Stimulated activated CD4-positive, alpha-beta T cell treated with anti-CD3 and anti-CD28 coated beads, Interleukin-12 subunit alpha, Interleukin-12 subunit beta, amount 100 ng/mL, for 48 hours (primary cell): ENCODE data around the gene KDM4C.

Source experiments
- DNase-seq, 3 donors: peaks; one replicate each; pipeline ENCODE4 v3.0.0-alpha.2; 2020; ENCODE audit warnings: low read depth in 2 of 3, low spot score in 1 of 3

Gene KDM4C

DNA sequence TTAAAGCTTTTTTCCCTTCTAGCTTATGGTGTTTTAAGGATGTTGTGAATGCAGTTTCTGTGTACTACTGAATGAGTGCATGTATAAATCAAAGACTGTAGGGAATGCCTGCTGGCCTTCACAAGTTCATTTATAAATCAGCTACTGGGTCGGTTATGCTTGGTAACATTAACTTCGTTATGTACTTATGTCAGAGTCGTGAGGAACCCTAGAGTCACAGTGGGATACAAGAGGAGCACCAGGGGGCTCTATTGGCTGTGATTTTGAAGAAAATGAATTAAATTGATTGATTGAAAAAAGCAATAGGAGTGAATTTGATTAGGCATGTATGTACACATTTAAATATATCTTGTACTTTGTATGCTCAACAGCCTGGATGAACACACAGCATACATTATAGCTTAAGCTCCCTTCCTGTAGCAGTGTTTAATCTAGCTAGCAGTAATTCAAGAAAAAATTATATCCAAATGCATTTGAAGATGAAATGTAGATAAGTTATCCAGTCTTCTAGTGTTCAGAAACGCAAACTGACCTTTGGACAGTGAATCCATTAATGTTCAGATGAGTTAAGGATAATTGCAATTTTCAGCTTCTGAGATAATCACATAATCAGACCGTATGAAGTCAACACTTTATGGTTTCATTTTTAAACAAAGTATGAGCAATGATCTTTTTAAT is 204.2 kb downstream of the KDM4C start:
- no peak for DNase-seq

DNA sequence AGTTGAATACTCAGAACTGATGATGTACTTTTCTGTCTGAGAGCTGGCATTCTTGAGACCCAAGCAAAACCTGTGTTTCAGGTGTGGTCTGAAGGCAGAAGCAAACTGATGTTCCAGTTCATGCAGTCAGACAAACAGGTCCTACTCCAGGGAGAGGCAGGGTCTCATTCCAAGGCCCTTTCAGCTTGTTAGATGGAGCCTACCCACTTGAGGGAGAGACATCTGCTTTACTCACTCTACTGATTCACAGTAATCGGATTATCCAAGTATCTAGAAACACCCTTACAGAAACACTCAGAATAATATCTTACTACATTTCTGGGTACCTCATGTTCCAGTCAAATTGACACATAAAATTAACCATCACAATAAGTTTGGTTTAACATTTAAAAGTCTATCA is 207.8 kb downstream of the KDM4C start:
- no peak for DNase-seq

DNA sequence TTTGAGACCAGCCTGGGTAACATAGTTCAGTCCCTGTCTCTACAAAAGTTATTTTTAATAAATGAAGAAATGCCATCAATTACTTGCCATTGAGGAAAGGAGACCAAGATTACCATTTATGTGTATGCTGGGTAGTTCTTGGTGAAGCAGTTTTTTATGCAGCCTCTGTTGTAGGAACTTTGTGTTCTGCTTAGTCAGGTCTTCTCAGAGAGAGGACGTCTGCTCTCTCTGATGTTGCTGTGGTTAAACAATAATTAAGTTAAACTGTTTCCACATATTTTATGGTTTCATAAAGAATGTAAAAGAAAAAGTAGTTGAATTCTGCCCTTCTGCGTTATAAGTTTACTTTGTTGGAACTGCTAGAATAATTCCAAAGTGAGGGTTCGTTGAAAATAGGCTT is 210.5 kb downstream of the KDM4C start:
- no peak for DNase-seq

DNA sequence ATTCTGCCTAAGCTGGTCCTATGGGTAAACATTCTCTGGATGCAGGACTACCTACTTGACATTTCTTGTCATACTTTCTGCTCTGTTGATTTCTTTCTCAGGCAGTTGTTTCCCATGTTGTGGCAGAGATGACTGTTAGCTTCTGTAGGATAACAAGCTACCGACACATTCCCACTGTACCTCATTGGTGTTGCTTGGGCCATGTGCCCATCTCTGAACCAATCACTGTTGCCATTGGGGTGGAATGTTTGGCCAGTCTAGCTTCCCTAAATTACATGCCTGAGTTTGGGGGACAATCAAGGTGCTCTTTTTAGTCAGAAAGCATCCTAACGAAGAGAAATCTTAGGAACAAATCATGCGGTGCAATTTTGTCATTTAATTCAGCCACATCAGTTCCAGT is 212.0 kb downstream of the KDM4C start:
- no peak for DNase-seq

DNA sequence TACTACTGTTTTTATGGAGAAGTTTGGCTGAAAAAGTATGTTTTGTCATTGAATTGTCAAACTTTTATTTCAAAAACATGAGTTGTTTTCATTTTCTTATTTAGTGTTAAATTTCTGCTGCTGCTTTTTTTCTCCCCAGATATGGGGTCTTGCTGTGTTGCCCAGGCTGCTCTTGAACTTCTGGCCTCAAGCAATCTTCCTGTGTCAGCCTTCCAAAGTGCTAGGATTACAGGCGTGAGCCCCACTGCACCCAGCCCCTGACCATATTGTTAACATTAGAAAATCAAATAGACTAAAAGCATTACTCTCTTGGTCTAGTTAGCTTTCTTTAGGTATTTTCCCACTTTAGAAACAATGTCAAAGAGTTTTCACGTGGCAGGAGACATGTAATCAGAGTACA is 215.3 kb downstream of the KDM4C start:
- no peak for DNase-seq

DNA sequence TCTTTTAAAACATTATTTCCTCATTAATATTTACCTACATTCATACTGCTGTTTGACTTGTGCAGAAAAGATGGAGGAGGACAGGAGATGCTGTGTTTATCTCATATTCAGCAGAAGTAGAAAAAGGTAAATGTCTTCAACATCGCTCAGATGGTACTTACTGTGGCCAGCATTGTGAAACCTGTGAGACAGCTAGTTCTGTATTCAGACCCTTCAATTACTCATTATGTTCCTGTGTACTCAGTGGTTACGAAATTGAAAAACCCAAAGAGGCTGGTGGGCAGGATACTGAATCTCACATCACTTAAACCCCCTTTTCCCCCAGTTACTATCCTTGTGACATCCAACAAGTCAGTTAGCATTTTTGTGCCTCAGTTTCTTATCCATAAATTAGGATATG is 216.0 kb downstream of the KDM4C start:
- no peak for DNase-seq

DNA sequence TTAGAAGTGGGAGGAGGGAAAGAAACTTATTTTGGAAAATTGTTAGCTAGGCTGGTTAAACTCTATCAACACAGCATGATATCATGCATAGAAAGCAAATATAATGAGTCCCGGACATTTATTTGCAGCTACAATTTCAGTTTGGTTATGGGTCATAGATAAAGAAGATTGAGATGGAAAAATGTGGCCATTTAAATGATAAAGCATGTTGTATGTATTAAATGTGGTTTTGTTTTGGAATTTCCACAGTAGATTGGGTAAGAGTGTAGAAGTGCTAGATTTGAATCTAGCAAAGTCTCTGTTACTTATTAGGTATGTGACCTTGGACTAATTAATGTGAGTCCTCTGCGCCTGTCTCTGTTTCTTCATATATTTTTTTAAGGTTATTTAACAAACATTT is 217.4 kb downstream of the KDM4C start:
- DNase-seq: no peak

DNA sequence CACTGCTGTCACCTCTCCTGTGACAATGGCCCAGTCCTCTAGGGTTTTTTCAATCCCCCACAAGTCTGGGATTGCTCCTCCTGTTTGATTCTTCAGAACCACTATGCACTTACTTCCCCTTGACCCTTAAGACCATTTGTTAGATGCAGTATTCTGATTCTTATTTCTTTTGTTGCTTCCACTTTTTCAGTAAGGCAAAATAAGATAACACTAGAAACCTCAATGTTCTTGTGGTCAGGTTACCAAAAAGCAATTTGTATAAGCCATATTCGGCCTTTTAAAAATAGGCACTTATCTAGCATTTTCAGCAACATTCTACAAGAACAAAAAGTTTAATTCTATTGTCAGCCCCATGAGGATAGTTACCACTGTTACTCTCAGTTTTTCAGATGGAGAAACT is 220.0 kb downstream of the KDM4C start:
- no peak for DNase-seq

DNA sequence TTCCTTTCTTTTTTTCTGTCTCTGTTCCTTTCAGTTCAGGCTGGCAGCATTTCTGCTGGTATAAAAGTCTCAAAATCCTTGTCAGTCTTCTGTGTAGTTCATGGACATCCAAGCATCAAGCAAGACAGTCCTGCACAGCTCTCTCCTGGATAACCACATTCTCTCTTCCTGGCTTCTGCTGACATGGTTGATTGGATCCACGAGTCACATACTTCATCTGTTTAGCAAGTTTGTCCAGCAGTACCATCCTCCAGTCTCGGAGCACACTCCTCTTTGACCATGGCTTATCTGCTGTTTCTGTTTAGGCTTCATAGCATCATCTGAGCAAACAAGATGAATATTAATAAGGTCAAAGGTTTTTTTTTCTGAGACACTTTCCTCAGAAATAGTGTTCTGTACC is 220.8 kb downstream of the KDM4C start:
- no peak for DNase-seq

DNA sequence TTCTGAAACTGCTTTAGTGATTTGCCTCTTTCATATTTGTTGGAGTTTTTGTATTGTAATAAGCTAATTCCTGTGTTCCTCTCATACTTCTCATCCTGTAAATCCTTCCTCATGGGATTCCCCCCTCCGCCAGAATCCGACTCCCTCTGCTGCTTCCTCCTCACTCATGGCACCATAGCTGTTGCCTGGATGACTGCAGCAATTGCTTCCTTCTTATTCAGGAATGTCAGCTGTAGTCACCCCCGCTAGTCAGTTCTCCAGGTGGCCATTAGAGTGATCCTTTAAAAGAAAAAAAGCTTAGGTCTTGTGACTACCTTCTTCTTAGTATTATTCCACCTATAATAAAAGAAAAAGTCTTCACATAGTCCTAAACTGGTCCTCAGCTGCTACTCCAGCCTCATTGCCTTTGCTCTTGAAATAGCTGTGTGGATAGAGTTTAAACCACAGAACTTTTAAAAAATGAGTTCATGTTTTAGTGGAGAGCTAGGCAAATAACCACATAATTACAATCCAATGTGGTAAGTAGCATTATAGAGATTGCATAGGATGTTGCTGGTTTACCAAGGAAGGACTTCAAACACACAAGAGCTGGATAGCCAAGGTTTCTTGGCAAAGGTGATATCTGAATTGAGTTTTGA is 227.3 kb downstream of the KDM4C start:
- DNase-seq: no peak

DNA sequence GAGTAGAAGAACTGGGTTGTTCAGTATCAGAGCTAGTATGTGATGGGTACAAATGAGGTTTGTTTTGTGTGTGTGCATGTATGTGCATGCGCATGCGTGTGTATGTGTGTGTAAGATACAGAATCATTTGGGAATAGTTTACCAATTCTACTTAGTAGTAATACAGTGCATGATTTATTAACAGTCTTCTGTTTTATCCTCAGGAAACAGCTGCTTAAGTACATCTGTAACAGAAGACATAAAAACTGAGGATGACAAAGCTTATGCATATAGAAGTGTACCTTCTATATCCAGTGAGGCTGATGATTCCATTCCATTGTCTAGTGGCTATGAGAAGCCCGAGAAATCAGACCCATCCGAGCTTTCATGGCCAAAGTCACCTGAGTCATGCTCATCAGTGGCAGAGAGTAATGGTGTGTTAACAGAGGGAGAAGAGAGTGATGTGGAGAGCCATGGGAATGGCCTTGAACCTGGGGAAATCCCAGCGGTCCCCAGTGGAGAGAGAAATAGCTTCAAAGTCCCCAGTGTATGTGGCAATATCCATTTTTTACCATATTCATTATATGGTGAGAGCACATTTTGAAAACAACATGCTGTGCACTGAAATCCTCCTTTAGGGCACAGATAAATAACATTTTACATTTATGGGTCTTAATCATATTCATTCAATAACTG is 228.5 kb downstream of the KDM4C start:
- no peak for DNase-seq

DNA sequence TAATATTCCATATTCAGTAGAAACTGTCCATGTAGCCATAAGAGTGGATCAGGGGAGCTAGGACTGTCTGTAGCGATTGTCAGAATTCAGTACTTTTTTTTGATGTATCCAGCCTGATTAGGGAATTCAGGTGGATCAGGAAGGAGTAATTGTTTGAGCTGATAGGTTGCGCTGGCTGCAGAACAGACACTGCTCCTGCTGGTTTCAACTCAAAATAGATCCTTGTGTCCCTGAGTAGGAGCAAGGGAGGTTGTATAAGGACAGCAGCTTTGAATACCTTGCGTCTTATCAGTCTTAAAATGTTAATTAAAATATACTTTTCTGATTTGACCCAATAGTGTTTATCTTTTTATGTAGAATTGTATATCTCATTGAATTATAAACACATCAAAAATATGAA is 229.6 kb downstream of the KDM4C start:
- DNase-seq: no peak

DNA sequence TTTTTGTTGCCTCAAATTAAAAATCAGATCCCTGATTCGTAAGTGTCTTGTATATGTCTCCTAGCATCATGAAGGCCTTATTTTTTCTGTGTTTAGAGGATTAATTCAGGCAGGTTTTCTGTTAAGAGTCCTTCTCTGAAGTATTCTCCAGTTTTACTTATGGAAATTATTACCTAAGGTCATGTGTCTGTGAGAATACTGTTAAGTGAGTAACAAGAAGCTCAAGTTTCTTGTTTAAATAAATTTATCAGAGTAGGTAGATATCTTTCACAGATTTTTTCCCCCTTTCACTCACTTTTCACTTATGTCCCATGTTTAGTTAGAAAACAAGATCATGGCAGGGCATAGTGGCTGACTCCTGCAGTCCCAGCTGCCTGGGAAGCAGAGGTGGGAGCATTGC is 233.6 kb downstream of the KDM4C start:
- DNase-seq: no peak

DNA sequence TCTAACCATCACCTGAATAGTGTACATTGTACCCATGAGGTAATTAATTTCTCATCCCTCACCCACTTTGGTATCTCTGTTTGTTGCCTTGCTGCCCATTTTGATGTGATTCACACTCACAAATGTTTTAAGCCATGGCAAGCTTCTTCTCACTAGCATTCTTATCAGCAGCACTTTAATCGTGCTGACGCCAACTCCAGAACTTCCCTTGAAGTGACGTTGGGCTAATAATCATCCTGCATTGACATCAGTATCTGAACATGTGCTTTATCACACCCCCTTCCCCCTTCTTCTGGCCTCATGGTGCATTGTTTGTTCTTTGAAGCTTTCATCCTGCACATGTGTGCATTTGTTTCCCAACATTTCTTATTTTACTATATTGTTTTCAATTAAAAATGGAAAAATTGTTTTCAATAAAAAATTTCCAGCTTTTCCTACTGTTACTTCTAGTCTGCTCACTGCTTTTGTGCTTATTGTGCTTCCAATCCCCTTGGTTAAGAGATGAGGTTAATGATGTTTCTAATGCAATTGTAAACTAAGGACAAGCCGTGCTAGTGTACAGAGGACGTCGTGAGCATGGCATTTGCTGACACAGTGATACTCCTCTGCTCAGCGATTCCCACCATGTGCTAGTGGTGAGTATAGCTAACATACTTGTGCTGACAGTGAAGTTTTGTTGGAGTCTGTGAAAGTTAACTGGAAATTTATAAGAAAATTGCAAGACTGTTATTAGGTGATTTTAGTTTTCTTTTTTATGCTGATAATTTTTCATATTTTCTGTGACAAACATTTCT is 238.5 kb downstream of the KDM4C start:
- DNase-seq: no peak

DNA sequence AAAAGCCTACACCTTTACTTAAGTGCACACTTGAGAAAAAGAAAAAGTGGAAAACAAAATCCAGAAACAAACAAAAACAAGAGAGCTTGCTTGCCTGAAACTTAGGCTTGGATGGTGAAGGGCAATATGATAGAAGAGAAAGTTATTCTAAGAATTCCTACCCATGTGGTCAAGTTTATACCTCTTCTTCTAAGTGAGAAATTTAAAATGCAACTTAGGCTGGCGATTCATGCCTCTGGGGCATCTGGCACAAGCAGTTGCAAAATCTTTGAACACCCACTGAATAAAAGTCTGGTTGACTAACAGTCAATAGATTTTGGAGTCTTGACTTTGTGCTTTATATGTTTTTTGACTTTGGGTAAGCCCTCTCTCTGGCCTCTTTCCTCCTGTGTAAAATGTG is 239.6 kb downstream of the KDM4C start:
- no peak for DNase-seq

DNA sequence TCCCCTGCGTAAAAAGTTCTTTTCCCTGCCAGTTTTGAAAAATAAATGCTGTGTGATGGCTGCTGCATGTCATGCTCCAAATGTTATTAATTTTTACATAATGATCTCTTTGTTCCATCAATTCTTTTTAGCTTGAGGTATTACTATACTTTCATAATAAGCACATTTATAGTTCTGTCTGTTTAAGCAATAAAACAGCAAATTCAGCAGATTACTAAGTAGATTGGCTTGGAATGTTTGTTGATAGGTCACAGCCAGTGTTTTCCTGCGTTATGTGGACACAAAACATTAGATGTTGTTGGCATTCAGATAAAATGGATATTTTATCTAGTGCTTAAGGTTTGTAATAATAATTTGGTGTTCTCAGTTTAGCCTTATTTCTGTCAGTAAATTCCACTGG is 242.0 kb downstream of the KDM4C start:
- no peak for DNase-seq

DNA sequence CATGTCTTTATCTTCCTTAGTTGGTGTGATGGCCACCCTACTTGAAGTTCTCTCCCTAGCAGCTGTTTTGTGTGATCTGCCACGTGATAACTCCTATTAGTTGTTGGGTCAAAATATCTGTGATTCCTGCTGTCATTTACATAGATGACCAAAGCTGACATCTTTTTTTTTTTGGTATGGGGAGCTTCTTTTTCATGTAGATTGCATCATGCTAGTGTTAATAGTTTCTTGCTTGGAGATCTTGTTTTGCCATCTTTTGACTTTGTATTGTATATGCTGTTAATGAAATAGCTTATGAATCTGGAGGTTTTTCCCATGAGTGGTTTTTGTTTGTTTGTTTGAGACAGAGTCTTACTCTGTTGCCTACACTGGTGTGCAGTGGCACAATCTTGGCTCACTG is 243.8 kb downstream of the KDM4C start:
- no peak for DNase-seq

DNA sequence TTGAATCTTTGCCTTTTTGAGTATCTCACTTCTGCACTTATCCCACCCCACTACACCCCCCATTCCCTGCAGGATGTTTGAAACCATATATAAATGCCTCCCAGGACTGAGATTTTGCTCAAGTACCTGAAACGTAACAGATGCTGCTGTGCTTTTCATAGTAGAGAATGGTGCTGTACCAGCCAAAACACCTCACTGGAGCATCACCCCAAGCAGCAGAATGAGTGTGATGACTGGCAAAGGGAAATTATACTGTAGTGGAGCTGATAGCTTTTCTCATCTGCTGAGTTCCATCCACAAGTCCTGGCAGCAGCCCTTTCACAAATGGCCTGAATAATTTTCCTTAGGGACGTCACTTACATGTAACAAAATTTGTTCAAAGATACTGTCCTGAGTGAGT is 246.1 kb downstream of the KDM4C start:
- DNase-seq: no peak

DNA sequence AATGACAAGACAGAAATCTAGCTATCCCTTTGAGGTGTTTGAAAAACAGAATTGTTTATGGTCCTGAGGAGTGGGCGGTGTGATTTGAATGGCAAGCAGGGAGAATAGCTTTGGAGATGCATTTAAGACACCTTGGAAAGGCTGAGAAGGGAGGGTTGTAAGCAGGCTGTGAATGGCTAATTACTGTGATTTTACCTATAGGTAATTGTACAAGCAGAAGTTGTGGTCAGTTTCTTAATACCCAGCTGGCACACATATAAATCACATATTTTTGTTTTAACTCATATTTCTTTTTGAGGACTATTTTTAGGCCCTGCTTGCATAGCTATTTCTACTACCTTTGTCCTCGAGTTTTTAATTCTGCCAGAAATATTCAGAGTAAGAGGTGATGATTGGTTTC is 248.6 kb downstream of the KDM4C start:
- DNase-seq: no peak

DNA sequence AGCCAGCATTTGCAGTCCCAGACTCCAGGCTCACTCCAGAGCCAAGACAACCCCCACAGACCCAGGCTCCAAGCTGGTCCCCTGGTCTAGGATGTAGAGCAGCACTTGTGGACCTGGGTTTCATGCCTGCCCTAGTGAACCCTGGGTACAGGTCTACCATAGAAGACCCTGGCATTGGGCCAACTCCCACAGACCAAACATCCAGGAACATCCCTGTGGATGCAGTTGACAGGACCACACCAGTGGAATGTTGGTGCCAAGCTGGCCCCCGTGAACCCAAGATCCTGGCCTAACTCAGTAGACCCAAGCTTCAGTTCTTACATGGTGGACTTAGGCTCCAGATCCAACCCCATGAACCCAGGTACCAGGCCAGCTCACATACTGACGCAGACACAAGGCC is 250.6 kb downstream of the KDM4C start:
- no peak for DNase-seq

DNA sequence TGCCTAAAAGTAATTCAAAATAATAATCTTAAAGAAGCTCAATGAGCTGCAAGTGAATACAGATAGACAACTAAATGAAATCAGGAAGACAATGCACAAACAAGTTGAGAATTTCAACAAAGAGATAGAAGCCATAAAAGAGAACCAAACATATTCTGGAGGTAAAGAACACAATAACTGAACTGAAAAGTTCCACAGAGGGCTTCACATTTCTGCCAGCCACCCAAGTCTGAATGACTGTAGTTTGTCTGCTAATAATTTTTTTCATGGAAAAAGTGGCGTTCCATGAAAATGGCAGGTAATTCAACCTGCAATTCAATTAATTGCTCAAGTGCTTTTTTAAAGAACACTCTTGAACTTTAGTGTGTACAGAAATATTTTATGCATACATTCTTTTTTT is 251.3 kb downstream of the KDM4C start:
- DNase-seq: no peak
